ENCODE measurements around the gene NGEF.

- TF ChIP-seq REST (IDR thresholded peaks at IDR 0.05; ENCODE audit: insufficient read depth in 1 of 2, low read depth in 2 of 2, low read length in 2 of 2) (no peak), SIN3A (IDR thresholded peaks at IDR 0.05; ENCODE audit: borderline replicate concordance, insufficient read depth, low read length) (no peak)
Observed at GRCh38 chr2:232900811-232901735, 112.0 kb downstream of the NGEF start.
